GM06990 (cell line): ENCODE data around the gene ABLIM3.

Experiments used
- DNase-seq: peaks from one replicate; pipeline ENCODE4 v3.0.0-alpha.2; 2011; ENCODE audit not compliant: insufficient read length; ENCODE audit errors: extremely low read depth
- H3K27me3 ChIP-seq: replicated peaks from 2 replicates; pipeline ENCODE4 v1.6.0; 2011; ENCODE audit warnings: low read length; ENCODE audit not compliant: control insufficient read depth, insufficient read depth
- H3K36me3 ChIP-seq: 2 replicates; pipeline ENCODE4 v1.5.1; 2011; ENCODE audit warnings: low read length; ENCODE audit not compliant: control insufficient read depth, insufficient read depth
- H3K4me3 ChIP-seq: replicated peaks from 2 replicates; pipeline ENCODE4 v1.5.1; 2011; ENCODE audit warnings: low read depth, mild to moderate bottlenecking, control low read depth, low read length
- CTCF ChIP-seq: IDR thresholded peaks from 2 replicates; pipeline ENCODE4 v1.5.1; 2011; ENCODE audit warnings: low read length, control low read depth, mild to moderate bottlenecking, inconsistent platforms; ENCODE audit not compliant: insufficient read depth, poor library complexity, severe bottlenecking

ABLIM3 gene

GRCh38 chr5:149309354-149309753, 168.1 kb downstream of the ABLIM3 start:
- Histone ChIP-seq H3K4me3 (no peak overlapping the region), H3K27me3 (peaks cover 4% of the 10 kb centered on the region), H3K36me3 (no peaks in the 10 kb centered on the region)
- TF ChIP-seq CTCF = no peak
- DNase-seq = no peak
